Heart left ventricle (tissue), 16 donors: ENCODE data around the gene VPS26C. TPM values are rescaled to one million over a fixed set of nuclear protein-coding genes. Genes with fewer than 3 reads are reported as not detected.

Source experiments
- ATAC-seq, 4 donors: fragments of 200-7000 bp; cut with Tn5 transposase; one replicate each; pipeline ENCODE4 v1.9.1; 2020 to 2022; ENCODE audit warnings: moderate library complexity in 4 of 4, mild to moderate bottlenecking in 3 of 4, moderate number of reproducible peaks in 1 of 4
- DNase-seq, 5 donors: peaks; one replicate each; pipeline ENCODE4 v3.0.0-alpha.2; 2020
- H3K27ac ChIP-seq, 12 donors: fragments of 200-600 bp; sonication (generic) in 4 of 12; one replicate each; pipeline versions ENCODE4 v1.5.0 to v1.8.0; 2016 to 2022; ENCODE audit warnings: mild to moderate bottlenecking in 2 of 12
- H3K27me3 ChIP-seq, 9 donors: fragments of 200-600 bp; sonication (generic) in 2 of 9; one replicate each; pipeline versions ENCODE4 v1.5.1 to v1.8.0; 2016 to 2022; ENCODE audit warnings: mild to moderate bottlenecking in 3 of 9
- H3K36me3 ChIP-seq, 9 donors: fragments of 200-600 bp; sonication (generic) in 2 of 9; one replicate each; pipeline versions ENCODE4 v1.5.0 to v1.8.0; 2018 to 2022; ENCODE audit warnings: mild to moderate bottlenecking in 2 of 9
- H3K4me1 ChIP-seq, 12 donors: fragments of 200-600 bp; sonication (generic) in 4 of 12; one replicate each; pipeline versions ENCODE4 v1.5.0 to v1.8.0; 2016 to 2022; ENCODE audit warnings: mild to moderate bottlenecking in 3 of 12
- H3K4me3 ChIP-seq, 12 donors: fragments of 200-600 bp; sonication (generic) in 4 of 12; one replicate each; pipeline versions ENCODE4 v1.5.0 to v1.8.0; 2017 to 2022; ENCODE audit warnings: mild to moderate bottlenecking in 9 of 12, moderate library complexity in 4 of 12
- H3K9me3 ChIP-seq, 12 donors: fragments of 200-600 bp; sonication (generic) in 4 of 12; one replicate each; pipeline versions ENCODE4 v1.5.0 to v1.8.0; 2016 to 2022; ENCODE audit warnings: mild to moderate bottlenecking in 1 of 12
- CTCF ChIP-seq, 12 donors: fragments of 200-600 bp; sonication (generic) in 4 of 12; IDR thresholded peaks; one replicate each; pipeline versions ENCODE4 v1.5.0 to v1.8.0; 2018 to 2022; ENCODE audit warnings: antibody characterized with exemption in 12 of 12, mild to moderate bottlenecking in 5 of 12
- POLR2A ChIP-seq, 2 donors: fragments of 450-650 bp; IDR thresholded peaks; one replicate each; pipeline ENCODE4 v1.6.1; 2017; ENCODE audit warnings: antibody characterized with exemption in 2 of 2, mild to moderate bottlenecking in 2 of 2, moderate library complexity in 2 of 2
- WGBS, 4 donors: extraction: QIAGEN DNeasy Blood & Tissue Kit in 2 of 4; methylation state at CpG; one replicate each; pipeline versions ENCODE4 v1.1.5 to v1.1.7; 2013 to 2018; 5-methylcytosine and 5-hydroxymethylcytosine counted together
- intact Hi-C, 10 donors: fragments of 100-400 bp; cut with DNase I; formaldehyde crosslinking; loops; one replicate each; pipeline versions ENCODE4 v1.11.1 to v1.14.2; 2022
- polyA plus RNA-seq, 2 donors: library from polyadenylated mRNA; stranded (reverse); fragments of 200-250 nt; gene quantifications; one replicate each; pipeline ENCODE4 v1.2.3, GENCODE V29; 2013
- total RNA-seq, 9 donors: library from RNA; depleted of rRNA in 2 of 9; stranded (reverse); fragments of >200 nt in 2 of 9; fragmentation: NEBNext Ultra II Directional in 3 of 9; extraction: Animal tissue kit (Norgen Biotek cat#: 25700) in 3 of 9; gene quantifications; one replicate each; pipeline versions ENCODE4 v1.1.0 to v1.2.4, GENCODE V29; 2016 to 2023
- donor health status: ischemic (EF 13 %, LVEDD 7.1; RV severe dilation, severe dysfunction).
- donor health status: healthy with polysubstance abuse.
- donor health status: DM: no; HTN: yes; CAD: no.
- donor health status: DM: no; HTN: no; CAD: no.
- donor health status: ischemic (EF 25% LVEDD 6.9; RV normal size, moderate dysfunction).
- donor health status: ischemic (EF 25% LVEDD 5.7; RV mildly dilated, moderate dysfunction).
- donor health status: healthy.
- donor health status: DM: yes; HTN: yes; CAD: no.
- donor health status: ischemic (EF 35%, LVEDD 5.7; RV mildly dilated, moderate dysfunction).
- donor health status: nonischemic (EF 11% LVEDD 7.7; RV severe dilation, severe dysfunction).
- donor health status: DM: yes; HTN: yes; CAD: no.
- donor health status: PGD.
- donor health status: ischemic (EF 29% LVEDD 5.4; RV normal size, mild dysfunction).
- donor health status: nonischemic (EF 23%, LVEDD 6.1; RV moderate dilation, normal function).

Gene VPS26C
- total and polyA plus RNA-seq, 11 donors = 18.1 to 88.6 (median 53.5) TPM

- TF ChIP-seq CTCF (IDR thresholded peaks at IDR 0.05) (no peak), POLR2A (IDR thresholded peaks at IDR 0.05) (no peak)
- Histone ChIP-seq H3K9me3 (no peaks in the 10 kb centered on the region), H3K4me3 (no peak overlapping the region), H3K27me3 (no peaks in the 10 kb centered on the region), H3K36me3 (peaks cover 0 to 92% (median 54%) of the 10 kb centered on the region in 9 donors), H3K27ac (peak overlapping the region in 4 of 12 donors; percentile 19 to 36 (median 26)), H3K4me1 (peaks cover 0 to 11% (median 2%) of the 10 kb centered on the region in 12 donors)
- no peak for DNase-seq
- ATAC-seq = peak in 2 of 4 donors; percentile 56 to 82
- intact Hi-C loops = no loop called here
- WGBS, 4 donors = 72 to 79% (median 74%) methylated on average over 3 of the region's 3 CpGs
These were observed 86.1 kb downstream of the VPS26C start for GRCh38 chr21:37181059-37181458.

- intact Hi-C loops = no loop called here
- Histone ChIP-seq H3K27ac (no peak overlapping the region), H3K9me3 (no peaks in the 10 kb centered on the region), H3K4me3 (no peak overlapping the region), H3K36me3 (peaks cover 0 to 89% (median 76%) of the 10 kb centered on the region in 9 donors), H3K27me3 (no peaks in the 10 kb centered on the region), H3K4me1 (peaks cover 0 to 9% (median 2%) of the 10 kb centered on the region in 12 donors)
- WGBS, 4 donors = 90 to 94% (median 93%) methylated on average over 3 to 5 of the region's 5 CpGs
- ATAC-seq (no peak), DNase-seq (no peak)
- no peak for TF ChIP-seq CTCF (IDR thresholded peaks at IDR 0.05)
- TF ChIP-seq POLR2A (IDR thresholded peaks at IDR 0.05) = no peak
These were observed 90.4 kb downstream of the VPS26C start for GRCh38 chr21:37176716-37177115.

Other genes starting within 250 kb of the VPS26C start
- gene PIGP, start 194.3 kb downstream of the VPS26C start, total RNA-seq = 10 to 100 TPM; 30.7 to 44.9 (median 37.9) TPM
- gene PIGP, start 194.3 kb downstream of the VPS26C start, polyA plus RNA-seq = 10 to 100 TPM; 32.1 to 33.4 TPM
- 10 to 100 TPM; 34.5 to 72.1 (median 46.8) TPM for gene TTC3, start 194.1 kb downstream of the VPS26C start, total RNA-seq
- gene TTC3, start 194.1 kb downstream of the VPS26C start, polyA plus RNA-seq = 10 to 100 TPM; 15.2 to 26.5 TPM
- 10 to 100 TPM; 59.3 to 96.6 (median 72.1) TPM for gene DYRK1A, start 99.4 kb upstream of the VPS26C start, total RNA-seq
- 10 to 100 TPM; 24.5 to 35.9 TPM for gene DYRK1A, start 99.4 kb upstream of the VPS26C start, polyA plus RNA-seq